OCI-LY1 (cell line): ENCODE measurements around the gene IPO4.

Experiments
- EZH2 ChIP-seq: fragments of 200-600 bp; sonication (generic), shearing (Covaris generic); IDR thresholded peaks from 2 replicates; pipeline ENCODE4 v1.8.0; 2017; ENCODE audit warnings: borderline replicate concordance, mixed run types, mild to moderate bottlenecking, antibody characterized with exemption, low read length, moderate library complexity, mixed read lengths
- TF ChIP-seq, protein P1 (sequence below): fragments of 200-600 bp; sonication (generic), shearing (Covaris generic); IDR thresholded peaks from 2 replicates; pipeline ENCODE4 v1.5.1; 2017; ENCODE audit warnings: mild to moderate bottlenecking, antibody characterized with exemption, low read length, moderate library complexity, mixed read lengths

GRCh38 chr14:24235804-24236688 is 47.4 kb upstream of the IPO4 start:
- TF ChIP-seq, protein P1, sequence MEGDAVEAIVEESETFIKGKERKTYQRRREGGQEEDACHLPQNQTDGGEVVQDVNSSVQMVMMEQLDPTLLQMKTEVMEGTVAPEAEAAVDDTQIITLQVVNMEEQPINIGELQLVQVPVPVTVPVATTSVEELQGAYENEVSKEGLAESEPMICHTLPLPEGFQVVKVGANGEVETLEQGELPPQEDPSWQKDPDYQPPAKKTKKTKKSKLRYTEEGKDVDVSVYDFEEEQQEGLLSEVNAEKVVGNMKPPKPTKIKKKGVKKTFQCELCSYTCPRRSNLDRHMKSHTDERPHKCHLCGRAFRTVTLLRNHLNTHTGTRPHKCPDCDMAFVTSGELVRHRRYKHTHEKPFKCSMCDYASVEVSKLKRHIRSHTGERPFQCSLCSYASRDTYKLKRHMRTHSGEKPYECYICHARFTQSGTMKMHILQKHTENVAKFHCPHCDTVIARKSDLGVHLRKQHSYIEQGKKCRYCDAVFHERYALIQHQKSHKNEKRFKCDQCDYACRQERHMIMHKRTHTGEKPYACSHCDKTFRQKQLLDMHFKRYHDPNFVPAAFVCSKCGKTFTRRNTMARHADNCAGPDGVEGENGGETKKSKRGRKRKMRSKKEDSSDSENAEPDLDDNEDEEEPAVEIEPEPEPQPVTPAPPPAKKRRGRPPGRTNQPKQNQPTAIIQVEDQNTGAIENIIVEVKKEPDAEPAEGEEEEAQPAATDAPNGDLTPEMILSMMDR = no peak
- no peak for TF ChIP-seq EZH2
